ENCODE measurements around the gene RNF41. TPM values are rescaled to one million over a fixed set of nuclear protein-coding genes. Genes with fewer than 3 reads are reported as not detected.

Gene RNF41
- total and polyA plus RNA-seq, 4 donors, result 51.5 to 75.1 (median 57.3) TPM

Other genes with a start within 250 kb of the RNF41 start
- gene RAB5B, start 247.8 kb downstream of the RNF41 start, total RNA-seq, result 10 to 100 TPM; 77.5 to 93.7 TPM
- 100 to 1,000 TPM; 153 to 160 TPM for gene RAB5B, start 247.8 kb downstream of the RNF41 start, polyA plus RNA-seq (ENCODE audit: insufficient read length in 2 of 2)
- 10 to 100 TPM; 17.7 to 46.1 TPM for gene SUOX, start 224.6 kb downstream of the RNF41 start, total RNA-seq
- gene SUOX, start 224.6 kb downstream of the RNF41 start, polyA plus RNA-seq (ENCODE audit: insufficient read length in 2 of 2), result 10 to 100 TPM; 36.7 to 45.6 TPM
- gene IKZF4, start 200.9 kb downstream of the RNF41 start, total RNA-seq, result 1 to 10 TPM; 3.4 to 5.2 TPM
- gene IKZF4, start 200.9 kb downstream of the RNF41 start, polyA plus RNA-seq (ENCODE audit: insufficient read length in 2 of 2), result 10 to 100 TPM; 16.8 to 25.2 TPM
- gene RPS26, start 180.0 kb downstream of the RNF41 start, total RNA-seq, result 100 to 1,000 TPM in 1 of 2 donors, 10 to 100 TPM in 1; 97.6 to 270 TPM
- gene RPS26, start 180.0 kb downstream of the RNF41 start, polyA plus RNA-seq (ENCODE audit: insufficient read length in 2 of 2), result 100 to 1,000 TPM; 118 to 209 TPM
- gene ERBB3, start 141.8 kb downstream of the RNF41 start, total RNA-seq, result 10 to 100 TPM; 41.1 to 73.9 TPM
- gene ERBB3, start 141.8 kb downstream of the RNF41 start, polyA plus RNA-seq (ENCODE audit: insufficient read length in 2 of 2), result 10 to 100 TPM; 70.1 to 95.1 TPM
- gene PA2G4, start 117.4 kb downstream of the RNF41 start, total RNA-seq, result 100 to 1,000 TPM in 1 of 2 donors, 10 to 100 TPM in 1; 63.6 to 106 TPM
- 100 to 1,000 TPM; 123 to 126 TPM for gene PA2G4, start 117.4 kb downstream of the RNF41 start, polyA plus RNA-seq (ENCODE audit: insufficient read length in 2 of 2)
- 1,000 to 10,000 TPM in 1 of 2 donors, 100 to 1,000 TPM in 1; 970 to 5,681 TPM for gene RPL41, start 105.3 kb downstream of the RNF41 start, total RNA-seq
- 1,000 to 10,000 TPM; 2,766 to 3,172 TPM for gene RPL41, start 105.3 kb downstream of the RNF41 start, polyA plus RNA-seq (ENCODE audit: insufficient read length in 2 of 2)
- gene ZC3H10, start 103.7 kb downstream of the RNF41 start, total RNA-seq, result 1 to 10 TPM; 5.2 to 7.1 TPM
- 1 to 10 TPM; 4.1 to 6.0 TPM for gene ZC3H10, start 103.7 kb downstream of the RNF41 start, polyA plus RNA-seq (ENCODE audit: insufficient read length in 2 of 2)
- gene ESYT1, start 93.7 kb downstream of the RNF41 start, total RNA-seq, result 10 to 100 TPM; 72.6 to 76.6 TPM
- 10 to 100 TPM; 42.6 to 49.7 TPM for gene ESYT1, start 93.7 kb downstream of the RNF41 start, polyA plus RNA-seq (ENCODE audit: insufficient read length in 2 of 2)
- gene MYL6B, start 69.3 kb downstream of the RNF41 start, total RNA-seq, result 100 to 1,000 TPM in 1 of 2 donors, 10 to 100 TPM in 1; 69.4 to 199 TPM
- gene MYL6B, start 69.3 kb downstream of the RNF41 start, polyA plus RNA-seq (ENCODE audit: insufficient read length in 2 of 2), result 100 to 1,000 TPM; 276 to 287 TPM
- 1,000 to 10,000 TPM in 1 of 2 donors, 100 to 1,000 TPM in 1; 887 to 2,396 TPM for gene MYL6, start 63.6 kb downstream of the RNF41 start, total RNA-seq
- 1,000 to 10,000 TPM; 1,367 to 1,524 TPM for gene MYL6, start 63.6 kb downstream of the RNF41 start, polyA plus RNA-seq (ENCODE audit: insufficient read length in 2 of 2)
- 100 to 1,000 TPM in 1 of 2 donors, 10 to 100 TPM in 1; 66.2 to 104 TPM for gene SMARCC2, start 32.4 kb downstream of the RNF41 start, total RNA-seq
- gene SMARCC2, start 32.4 kb downstream of the RNF41 start, polyA plus RNA-seq (ENCODE audit: insufficient read length in 2 of 2), result 100 to 1,000 TPM; 141 to 143 TPM
- gene NABP2, start 2.4 kb upstream of the RNF41 start, total RNA-seq, result 10 to 100 TPM; 20.8 to 45.5 TPM
- 10 to 100 TPM; 46.3 to 48.3 TPM for gene NABP2, start 2.4 kb upstream of the RNF41 start, polyA plus RNA-seq (ENCODE audit: insufficient read length in 2 of 2)
- gene SLC39A5, start 8.1 kb upstream of the RNF41 start, total RNA-seq, result under 1 TPM in 1 of 2 donors, not detected in 1; 0.66 TPM
- gene SLC39A5, start 8.1 kb upstream of the RNF41 start, polyA plus RNA-seq (ENCODE audit: insufficient read length in 2 of 2), result 1 to 10 TPM in 1 of 2 donors, under 1 TPM in 1; 0.60 to 1.9 TPM
- gene ANKRD52, start 36.5 kb upstream of the RNF41 start, total RNA-seq, result 10 to 100 TPM; 20.9 to 23.2 TPM
- gene ANKRD52, start 36.5 kb upstream of the RNF41 start, polyA plus RNA-seq (ENCODE audit: insufficient read length in 2 of 2), result 10 to 100 TPM; 42.7 to 54.7 TPM
- 10 to 100 TPM; 13.4 to 19.0 TPM for gene COQ10A, start 45.0 kb upstream of the RNF41 start, total RNA-seq
- 10 to 100 TPM; 24.9 to 29.9 TPM for gene COQ10A, start 45.0 kb upstream of the RNF41 start, polyA plus RNA-seq (ENCODE audit: insufficient read length in 2 of 2)
- gene CS, start 78.4 kb upstream of the RNF41 start, total RNA-seq, result 100 to 1,000 TPM in 1 of 2 donors, 10 to 100 TPM in 1; 79.6 to 179 TPM
- 100 to 1,000 TPM; 196 to 202 TPM for gene CS, start 78.4 kb upstream of the RNF41 start, polyA plus RNA-seq (ENCODE audit: insufficient read length in 2 of 2)
- gene CNPY2, start 94.1 kb upstream of the RNF41 start, total RNA-seq, result 100 to 1,000 TPM in 1 of 2 donors, 10 to 100 TPM in 1; 46.7 to 163 TPM
- gene CNPY2, start 94.1 kb upstream of the RNF41 start, polyA plus RNA-seq (ENCODE audit: insufficient read length in 2 of 2), result 100 to 1,000 TPM; 144 to 145 TPM
- gene PAN2, start 112.1 kb upstream of the RNF41 start, total RNA-seq, result 10 to 100 TPM; 41.0 to 74.1 TPM
- 10 to 100 TPM; 55.0 to 74.9 TPM for gene PAN2, start 112.1 kb upstream of the RNF41 start, polyA plus RNA-seq (ENCODE audit: insufficient read length in 2 of 2)
- under 1 TPM in 1 of 2 donors, not detected in 1; 0.22 TPM for gene IL23A, start 117.0 kb upstream of the RNF41 start, total RNA-seq
- under 1 TPM; 0.46 to 0.80 TPM for gene IL23A, start 117.0 kb upstream of the RNF41 start, polyA plus RNA-seq (ENCODE audit: insufficient read length in 2 of 2)
- gene STAT2, start 138.2 kb upstream of the RNF41 start, total RNA-seq, result 100 to 1,000 TPM; 120 to 145 TPM
- gene STAT2, start 138.2 kb upstream of the RNF41 start, polyA plus RNA-seq (ENCODE audit: insufficient read length in 2 of 2), result 100 to 1,000 TPM in 1 of 2 donors, 10 to 100 TPM in 1; 72.4 to 120 TPM
- gene APOF, start 140.9 kb upstream of the RNF41 start, total RNA-seq, result not detected
- gene APOF, start 140.9 kb upstream of the RNF41 start, polyA plus RNA-seq (ENCODE audit: insufficient read length in 2 of 2), result under 1 TPM in 1 of 2 donors, not detected in 1; 0.12 TPM
- 10 to 100 TPM; 10.1 to 10.6 TPM for gene TIMELESS, start 227.5 kb upstream of the RNF41 start, total RNA-seq
- gene TIMELESS, start 227.5 kb upstream of the RNF41 start, polyA plus RNA-seq (ENCODE audit: insufficient read length in 2 of 2), result 10 to 100 TPM; 20.4 to 24.8 TPM
- under 1 TPM in 1 of 2 donors, not detected in 1; 0.30 TPM for gene MIP, start 232.7 kb upstream of the RNF41 start, total RNA-seq
- gene MIP, start 232.7 kb upstream of the RNF41 start, polyA plus RNA-seq (ENCODE audit: insufficient read length in 2 of 2), result under 1 TPM in 1 of 2 donors, not detected in 1; 0.60 TPM
- gene SPRYD4, start 246.7 kb upstream of the RNF41 start, total RNA-seq, result 1 to 10 TPM; 1.7 to 3.8 TPM
- gene SPRYD4, start 246.7 kb upstream of the RNF41 start, polyA plus RNA-seq (ENCODE audit: insufficient read length in 2 of 2), result 1 to 10 TPM; 2.7 to 5.1 TPM

Measured in spinal cord (tissue), 4 donors.